ENCODE results near the gene MMP25.

Gene MMP25

DNA sequence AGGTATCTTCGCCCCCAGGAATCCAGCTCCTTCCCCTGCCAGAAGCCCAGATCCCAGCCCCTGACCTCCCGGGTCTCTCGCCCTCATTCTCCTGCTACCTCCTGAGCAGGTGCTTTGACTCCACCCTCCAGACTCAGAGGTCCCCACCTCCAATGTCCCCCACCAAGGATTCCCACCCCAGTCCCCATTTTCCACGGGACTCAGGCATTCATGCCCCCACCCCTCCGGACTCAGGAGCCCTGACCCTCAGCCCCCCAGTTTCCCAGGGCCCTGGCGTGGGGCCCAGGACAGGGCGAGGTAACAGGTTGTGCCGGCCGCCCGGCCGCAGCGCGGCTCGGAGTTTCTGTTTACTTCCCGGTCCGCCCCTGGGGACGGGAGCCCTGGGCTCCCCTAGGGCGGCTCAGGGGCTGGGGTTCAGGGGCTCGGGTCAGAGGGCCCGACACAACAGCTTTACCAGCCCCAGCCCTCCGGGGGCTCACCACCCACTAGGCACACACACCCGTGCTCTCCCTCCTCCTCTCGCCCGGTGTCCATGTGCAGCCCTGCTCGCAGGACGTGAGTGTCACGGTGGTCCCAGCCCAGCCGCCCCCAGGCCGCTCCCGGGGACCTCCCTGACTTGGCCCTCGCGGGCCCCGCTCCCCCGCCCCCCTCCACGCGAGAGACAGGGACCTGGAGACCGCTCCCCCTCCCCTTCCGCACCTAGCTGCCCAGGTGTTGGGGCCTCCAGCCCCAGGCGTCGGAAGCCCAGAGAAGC, 10.2 kb upstream of the MMP25 start:
- no peak for TF ChIP-seq POLR2A (IDR thresholded peaks at IDR 0.05; ENCODE audit: low read depth, low read length)
- TF ChIP-seq POLR2AphosphoS5 (IDR thresholded peaks at IDR 0.05; ENCODE audit: low read depth, low read length) = no peak
- TF ChIP-seq TAF1 (IDR thresholded peaks at IDR 0.05; ENCODE audit: borderline replicate concordance, low read depth, low read length) = no peak
- FAIRE-seq (no peak), DNase-seq (ENCODE audit: insufficient read length) (no peak)

DNA sequence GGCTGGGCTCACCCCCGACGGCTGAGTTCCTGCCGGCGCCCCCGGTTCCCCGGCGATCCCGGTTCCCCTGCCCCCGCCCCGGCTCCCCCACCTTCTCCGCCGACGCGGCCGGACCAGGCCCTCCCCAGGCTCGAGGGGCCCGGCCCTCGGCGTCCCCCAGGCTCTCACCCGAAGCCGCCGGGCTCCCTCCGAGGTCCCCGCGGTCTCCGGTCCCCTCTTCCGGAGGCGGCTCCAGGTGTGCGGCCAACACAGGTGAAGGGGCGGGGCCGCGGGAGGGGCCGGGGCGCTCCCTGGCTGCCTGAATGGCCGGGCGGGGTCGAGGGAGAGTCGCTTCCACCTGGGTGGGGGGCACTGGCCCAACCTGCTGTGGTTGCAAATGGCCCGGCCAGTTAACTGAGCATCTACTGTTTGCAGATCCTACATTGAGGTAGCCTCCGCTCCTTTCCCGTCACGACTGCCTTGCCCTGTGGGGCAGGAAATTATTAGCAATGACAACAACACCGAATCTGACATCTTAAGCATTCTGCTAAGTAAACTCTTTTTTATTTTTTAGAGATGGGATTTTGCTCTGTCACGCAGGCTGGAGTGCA, 9.5 kb upstream of the MMP25 start, which contains the start of gene BICDL2:
TSS of gene BICDL2 (minus strand) at position 219 of the 590 bp plus-strand sequence. CDS start 1,448 bp downstream, outside the sequence.
- TF ChIP-seq POLR2AphosphoS5 (IDR thresholded peaks at IDR 0.05; ENCODE audit: low read depth, low read length) (no peak), POLR2A (IDR thresholded peaks at IDR 0.05; ENCODE audit: low read depth, low read length) (no peak), TAF1 (IDR thresholded peaks at IDR 0.05; ENCODE audit: borderline replicate concordance, low read depth, low read length) (no peak)
- DNase-seq (ENCODE audit: insufficient read length) = no peak
- FAIRE-seq = no peak

DNA sequence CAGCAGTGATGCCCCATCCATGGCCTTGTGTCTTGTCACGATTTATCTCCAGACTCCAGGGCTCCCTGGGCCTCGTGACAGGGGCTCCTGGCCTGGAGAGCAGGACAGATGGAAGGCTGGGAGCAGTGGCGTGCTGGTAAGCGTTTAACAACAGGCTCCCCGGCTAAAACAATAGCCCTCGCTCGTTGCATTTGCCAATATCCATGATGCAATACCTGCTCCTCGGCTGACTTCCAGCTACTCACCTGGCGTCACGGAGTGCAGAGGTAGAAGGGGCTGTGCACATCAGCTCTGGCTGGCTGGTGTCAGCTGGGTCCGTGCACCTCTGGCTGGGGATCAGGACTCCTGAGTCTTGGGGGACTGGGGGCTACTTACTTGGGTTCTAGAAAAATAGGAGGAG, 8.1 kb upstream of the MMP25 start:
- no peak for TF ChIP-seq POLR2AphosphoS5 (IDR thresholded peaks at IDR 0.05; ENCODE audit: low read depth, low read length)
- no peak for TF ChIP-seq TAF1 (IDR thresholded peaks at IDR 0.05; ENCODE audit: borderline replicate concordance, low read depth, low read length)
- no peak for TF ChIP-seq POLR2A (IDR thresholded peaks at IDR 0.05; ENCODE audit: low read depth, low read length)
- FAIRE-seq = no peak
- no peak for DNase-seq (ENCODE audit: insufficient read length)

DNA sequence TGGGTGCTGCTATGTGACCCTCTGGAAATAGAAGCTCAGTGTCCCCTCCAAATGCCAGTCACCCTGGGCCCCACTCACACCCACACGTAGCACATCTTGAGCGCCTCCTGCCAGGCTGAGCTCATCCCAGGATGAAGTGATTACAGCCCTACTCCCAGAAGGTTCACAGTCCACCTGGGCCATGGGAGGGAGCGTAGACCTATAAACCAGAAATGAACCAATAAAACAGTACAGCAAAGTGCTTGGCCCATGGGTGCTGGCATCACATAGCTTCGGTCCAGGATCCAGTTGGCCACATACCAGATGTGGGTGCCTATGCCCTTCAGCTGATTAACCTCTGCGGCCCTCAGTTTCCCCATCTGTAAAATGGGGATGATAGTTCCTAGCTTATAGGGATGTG, 7.5 kb upstream of the MMP25 start:
- FAIRE-seq (no peak), DNase-seq (ENCODE audit: insufficient read length) (no peak)
- TF ChIP-seq TAF1 (IDR thresholded peaks at IDR 0.05; ENCODE audit: borderline replicate concordance, low read depth, low read length) (no peak), POLR2AphosphoS5 (IDR thresholded peaks at IDR 0.05; ENCODE audit: low read depth, low read length) (no peak), POLR2A (IDR thresholded peaks at IDR 0.05; ENCODE audit: low read depth, low read length) (no peak)

DNA sequence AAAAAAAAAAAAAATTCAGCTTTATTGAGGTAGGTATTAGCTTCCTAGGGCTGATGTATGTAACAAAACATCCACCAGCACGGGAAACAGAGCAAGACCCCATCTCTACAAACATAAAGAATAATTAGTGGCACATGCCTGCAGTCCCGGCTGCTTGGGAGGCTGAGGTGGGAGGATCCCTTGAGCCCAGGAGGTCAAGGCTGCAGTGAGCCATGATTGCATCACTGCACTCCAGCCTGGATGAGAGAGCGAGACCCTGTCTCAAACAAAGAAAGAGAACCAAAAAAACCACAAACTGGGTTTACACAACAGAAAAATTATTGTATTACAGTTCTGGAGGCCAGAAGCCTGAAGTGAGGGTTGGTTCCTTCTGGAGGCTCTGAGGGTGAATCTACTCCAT, 4.0 kb upstream of the MMP25 start:
- no peak for FAIRE-seq
- TF ChIP-seq POLR2A (IDR thresholded peaks at IDR 0.05; ENCODE audit: low read depth, low read length) (no peak), POLR2AphosphoS5 (IDR thresholded peaks at IDR 0.05; ENCODE audit: low read depth, low read length) (no peak), TAF1 (IDR thresholded peaks at IDR 0.05; ENCODE audit: borderline replicate concordance, low read depth, low read length) (no peak)
- no peak for DNase-seq (ENCODE audit: insufficient read length)

DNA sequence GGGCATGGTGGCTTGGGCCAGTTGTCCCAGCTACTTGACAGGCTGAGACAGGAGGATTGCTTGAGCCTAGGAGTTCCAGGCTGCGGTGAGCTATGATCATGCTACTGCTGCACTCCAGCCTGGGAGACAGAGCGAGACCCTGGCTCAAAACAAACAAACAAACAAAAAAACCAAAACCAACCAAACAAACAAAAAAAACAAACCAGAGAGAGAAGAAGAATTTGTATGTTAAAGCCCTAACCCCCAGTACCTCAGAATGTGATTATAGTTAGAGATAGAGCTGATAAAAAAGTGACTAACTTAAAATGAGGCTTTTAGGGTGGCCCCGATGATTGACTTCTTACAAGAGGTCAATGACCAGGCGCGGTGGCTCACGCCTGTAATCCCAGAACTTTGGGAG, 1.7 kb upstream of the MMP25 start:
- FAIRE-seq (no peak), DNase-seq (ENCODE audit: insufficient read length) (no peak)
- TF ChIP-seq TAF1 (IDR thresholded peaks at IDR 0.05; ENCODE audit: borderline replicate concordance, low read depth, low read length) (no peak), POLR2A (IDR thresholded peaks at IDR 0.05; ENCODE audit: low read depth, low read length) (no peak), POLR2AphosphoS5 (IDR thresholded peaks at IDR 0.05; ENCODE audit: low read depth, low read length) (no peak)

DNA sequence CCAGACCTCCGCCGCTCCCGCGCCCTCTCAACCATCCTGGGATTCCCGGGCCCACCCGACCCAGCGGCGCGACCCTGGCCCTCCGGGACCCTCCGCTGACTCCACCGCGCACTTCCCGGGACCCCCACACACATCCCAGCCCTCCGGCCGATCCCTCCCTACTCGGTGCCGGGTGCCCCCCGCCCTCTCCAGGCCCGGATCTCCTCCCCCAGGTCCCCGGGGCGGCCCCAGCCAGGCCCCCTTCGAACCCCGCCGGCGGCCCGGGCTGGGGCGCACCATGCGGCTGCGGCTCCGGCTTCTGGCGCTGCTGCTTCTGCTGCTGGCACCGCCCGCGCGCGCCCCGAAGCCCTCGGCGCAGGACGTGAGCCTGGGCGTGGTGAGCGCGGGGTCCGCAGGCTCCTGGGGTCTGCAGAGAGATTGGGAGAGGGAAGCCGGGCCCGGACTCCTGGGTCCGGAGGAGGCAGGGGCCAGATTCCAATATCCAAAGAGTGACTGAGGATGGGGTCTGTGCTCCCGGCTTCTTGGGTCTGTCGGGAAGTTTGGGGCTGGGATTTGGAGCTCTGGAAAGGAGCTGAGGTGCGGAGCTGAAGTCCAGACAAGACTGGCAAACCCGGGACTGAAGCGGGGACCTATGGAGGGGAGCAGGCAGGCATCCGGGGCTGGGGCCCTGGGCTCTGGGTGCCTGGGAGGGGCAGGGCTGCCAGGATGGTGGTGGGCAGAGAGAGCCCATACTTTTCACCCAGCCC, 453 bp downstream of the MMP25 start:
- FAIRE-seq (no peak), DNase-seq (ENCODE audit: insufficient read length) (no peak)
- no peak for TF ChIP-seq POLR2A (IDR thresholded peaks at IDR 0.05; ENCODE audit: low read depth, low read length)
- TF ChIP-seq TAF1 (IDR thresholded peaks at IDR 0.05; ENCODE audit: borderline replicate concordance, low read depth, low read length) = no peak
- TF ChIP-seq POLR2AphosphoS5 (IDR thresholded peaks at IDR 0.05; ENCODE audit: low read depth, low read length) = no peak

DNA sequence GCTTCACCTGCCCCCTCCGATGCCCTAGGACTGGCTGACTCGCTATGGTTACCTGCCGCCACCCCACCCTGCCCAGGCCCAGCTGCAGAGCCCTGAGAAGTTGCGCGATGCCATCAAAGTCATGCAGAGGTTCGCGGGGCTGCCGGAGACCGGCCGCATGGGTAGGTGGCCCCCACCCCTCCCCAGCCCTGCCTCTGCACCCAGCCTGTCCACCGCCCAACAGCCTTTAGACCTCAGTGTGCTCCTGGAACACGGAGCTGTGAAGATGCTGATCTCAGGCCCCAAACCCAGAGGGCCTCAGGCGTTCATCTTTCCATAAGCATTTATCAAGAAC, 993 bp downstream of the MMP25 start:
- DNase-seq (ENCODE audit: insufficient read length) (no peak), FAIRE-seq (no peak)
- TF ChIP-seq TAF1 (IDR thresholded peaks at IDR 0.05; ENCODE audit: borderline replicate concordance, low read depth, low read length) (no peak), POLR2AphosphoS5 (IDR thresholded peaks at IDR 0.05; ENCODE audit: low read depth, low read length) (no peak), POLR2A (IDR thresholded peaks at IDR 0.05; ENCODE audit: low read depth, low read length) (no peak)

DNA sequence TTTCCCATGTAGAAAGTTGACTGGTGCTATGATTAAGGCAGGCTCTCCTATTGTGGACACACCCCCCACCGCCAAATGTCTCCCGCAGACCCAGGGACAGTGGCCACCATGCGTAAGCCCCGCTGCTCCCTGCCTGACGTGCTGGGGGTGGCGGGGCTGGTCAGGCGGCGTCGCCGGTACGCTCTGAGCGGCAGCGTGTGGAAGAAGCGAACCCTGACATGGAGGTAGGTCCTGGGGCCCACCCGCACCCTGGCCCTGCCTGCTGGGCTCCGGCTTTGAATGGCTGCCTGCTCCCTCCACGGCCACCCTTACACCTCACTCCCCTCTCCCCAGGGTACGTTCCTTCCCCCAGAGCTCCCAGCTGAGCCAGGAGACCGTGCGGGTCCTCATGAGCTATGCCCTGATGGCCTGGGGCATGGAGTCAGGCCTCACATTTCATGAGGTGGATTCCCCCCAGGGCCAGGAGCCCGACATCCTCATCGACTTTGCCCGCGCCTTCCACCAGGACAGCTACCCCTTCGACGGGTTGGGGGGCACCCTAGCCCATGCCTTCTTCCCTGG, 3.6 kb downstream of the MMP25 start:
- DNase-seq (ENCODE audit: insufficient read length) (no peak), FAIRE-seq (no peak)
- TF ChIP-seq POLR2A (IDR thresholded peaks at IDR 0.05; ENCODE audit: low read depth, low read length) = no peak
- TF ChIP-seq TAF1 (IDR thresholded peaks at IDR 0.05; ENCODE audit: borderline replicate concordance, low read depth, low read length) = no peak
- TF ChIP-seq POLR2AphosphoS5 (IDR thresholded peaks at IDR 0.05; ENCODE audit: low read depth, low read length) = no peak

DNA sequence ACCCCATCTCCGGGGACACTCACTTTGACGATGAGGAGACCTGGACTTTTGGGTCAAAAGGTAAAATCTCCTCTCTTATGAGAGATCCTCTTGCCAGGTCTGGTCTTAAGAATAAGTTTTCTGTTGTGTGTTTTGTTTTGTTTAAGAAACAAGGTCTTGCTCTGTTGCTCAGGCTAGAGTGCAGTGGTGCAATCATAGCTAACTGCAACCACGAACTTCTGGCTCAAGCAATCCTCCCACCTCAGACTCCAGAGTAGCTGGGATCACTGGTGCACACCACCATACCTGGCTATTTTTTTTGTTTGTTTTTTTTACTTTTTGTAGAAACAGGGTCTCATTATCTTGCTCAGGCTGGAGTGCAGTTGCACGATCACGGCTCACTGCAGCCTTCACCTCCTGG, 4.1 kb downstream of the MMP25 start:
- DNase-seq (ENCODE audit: insufficient read length) (no peak), FAIRE-seq (no peak)
- TF ChIP-seq POLR2AphosphoS5 (IDR thresholded peaks at IDR 0.05; ENCODE audit: low read depth, low read length) (no peak), TAF1 (IDR thresholded peaks at IDR 0.05; ENCODE audit: borderline replicate concordance, low read depth, low read length) (no peak), POLR2A (IDR thresholded peaks at IDR 0.05; ENCODE audit: low read depth, low read length) (no peak)

DNA sequence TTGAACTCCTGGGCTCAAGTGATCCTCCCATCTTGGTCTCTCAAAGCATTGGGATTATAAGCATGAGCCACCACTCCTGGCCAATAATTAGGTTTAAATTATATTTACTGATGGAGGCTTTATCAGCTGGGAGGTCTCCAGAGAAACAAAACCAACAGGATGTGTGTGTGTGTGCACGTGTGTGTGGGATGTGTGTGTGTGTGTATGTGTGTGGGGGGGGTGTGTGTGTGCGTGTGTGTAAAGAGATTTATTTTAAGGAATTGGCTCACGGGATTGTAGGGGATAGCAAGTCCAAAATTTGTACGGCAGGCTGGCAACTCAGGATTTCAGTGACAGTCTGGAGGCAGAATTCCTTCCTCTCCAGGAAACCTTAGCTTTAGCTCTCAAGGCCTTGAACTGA, 4.6 kb downstream of the MMP25 start:
- FAIRE-seq = no peak
- no peak for DNase-seq (ENCODE audit: insufficient read length)
- TF ChIP-seq POLR2A (IDR thresholded peaks at IDR 0.05; ENCODE audit: low read depth, low read length) (no peak), POLR2AphosphoS5 (IDR thresholded peaks at IDR 0.05; ENCODE audit: low read depth, low read length) (no peak), TAF1 (IDR thresholded peaks at IDR 0.05; ENCODE audit: borderline replicate concordance, low read depth, low read length) (no peak)
